ENCODE results near the gene WWOX. TPM values are rescaled to one million over a fixed set of nuclear protein-coding genes. Genes with fewer than 3 reads are reported as not detected.

The WWOX gene
- total and polyA plus RNA-seq, 2 donors (not counting 3 experiments of a cell fraction or from before 2014, with no cell fraction given) = 6.2 to 12.5 TPM

DNA sequence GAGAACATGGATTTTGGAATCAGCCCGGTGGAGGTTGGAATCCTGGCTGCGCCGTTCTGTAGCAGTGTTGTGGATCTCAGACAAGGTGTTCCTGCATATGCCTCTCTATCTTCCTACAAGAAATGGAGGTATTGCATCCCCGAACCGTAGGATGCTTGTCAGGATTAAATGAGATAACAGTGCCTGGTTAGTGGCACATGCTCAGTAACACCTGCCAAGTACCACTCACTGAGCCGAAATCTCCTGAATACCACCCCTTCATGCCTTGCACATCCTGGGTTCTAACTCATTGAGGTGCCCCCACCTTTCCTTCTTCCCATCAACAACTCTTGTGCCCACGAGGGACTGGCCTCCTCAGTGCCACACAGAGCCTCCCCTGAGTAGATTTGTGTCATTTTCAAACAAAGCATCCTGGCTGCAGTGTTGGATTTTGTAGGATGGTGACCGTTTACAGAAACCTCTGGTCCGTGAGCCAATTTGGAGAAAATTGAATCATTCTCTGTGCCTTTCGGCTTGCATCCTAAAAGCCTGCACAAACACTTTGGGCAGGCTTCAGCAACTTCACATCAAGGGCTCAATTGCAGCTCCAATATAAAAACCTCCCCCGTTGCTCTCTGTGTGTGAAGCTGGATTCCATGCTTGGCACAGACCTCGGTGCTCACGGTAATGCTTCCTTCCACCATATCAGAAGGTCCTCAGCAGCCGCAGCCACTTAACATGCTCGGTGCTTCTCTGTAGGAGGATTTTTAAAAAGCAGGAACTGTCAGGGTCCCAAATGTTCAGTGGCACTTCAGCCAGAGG lies 84.2 kb downstream of the WWOX start:
- Histone ChIP-seq H4K20me1 (replicated peaks; ENCODE audit: control insufficient read depth, extremely low read depth, insufficient read depth, low read length) (no peaks in the 10 kb centered on the region), H3K4me3 (replicated peaks in 1 of 3; ENCODE audit: insufficient read depth in 1 of 3, low read depth in 1 of 3, low read length in 3 of 3) (no peak overlapping the region), H3K27me3 (ENCODE audit: control insufficient read depth in 2 of 2, insufficient read depth in 2 of 2, low read length in 2 of 2) (no peaks in the 10 kb centered on the region), H3K9ac (replicated peaks; ENCODE audit: extremely low read depth, insufficient read depth, low read length) (no peak overlapping the region), H3K4me2 (ENCODE audit: insufficient read depth, low read length) (no peak overlapping the region), H2AFZ (ENCODE audit: low read depth, low read length) (no peak overlapping the region), H3K27ac (ENCODE audit: insufficient read depth, low read depth, low read length) (no peak overlapping the region), H3K9me1 (replicated peaks; ENCODE audit: control insufficient read depth, extremely low read depth, insufficient read depth, low read length) (no peaks in the 10 kb centered on the region), H3K9me3 (replicated peaks; ENCODE audit: control insufficient read depth, insufficient read depth, low read length) (no peaks in the 10 kb centered on the region), H3K4me1 (ENCODE audit: control insufficient read depth, extremely low read depth, insufficient read depth, low read length) (no peaks in the 10 kb centered on the region), H3K79me2 (ENCODE audit: control insufficient read depth, insufficient read depth, low read length) (no peaks in the 10 kb centered on the region), H3K36me3 (ENCODE audit: control insufficient read depth in 2 of 2, extremely low read depth in 1 of 2, insufficient read depth in 2 of 2, low read length in 2 of 2) (no peaks in the 10 kb centered on the region)
- no peak for FAIRE-seq
- DNase-seq (ENCODE audit: low read depth, low spot score) = no peak
- intact Hi-C loops (cut with micrococcal nuclease) = no loop called here
- POLR2A ChIA-PET = no interaction called here
- CTCF ChIA-PET = no interaction called here
- no TSS peak for BruUV-seq (replicated peaks)
- dilution Hi-C loops (cut with MboI; ENCODE audit: extremely low pct_ligation_motif_present, low sequenced_read_pairs) = no loop called here
- TF ChIP-seq MYC (IDR thresholded peaks at IDR 0.05; ENCODE audit: low read depth, low read length) = no peak
- TF ChIP-seq, protein P1, sequence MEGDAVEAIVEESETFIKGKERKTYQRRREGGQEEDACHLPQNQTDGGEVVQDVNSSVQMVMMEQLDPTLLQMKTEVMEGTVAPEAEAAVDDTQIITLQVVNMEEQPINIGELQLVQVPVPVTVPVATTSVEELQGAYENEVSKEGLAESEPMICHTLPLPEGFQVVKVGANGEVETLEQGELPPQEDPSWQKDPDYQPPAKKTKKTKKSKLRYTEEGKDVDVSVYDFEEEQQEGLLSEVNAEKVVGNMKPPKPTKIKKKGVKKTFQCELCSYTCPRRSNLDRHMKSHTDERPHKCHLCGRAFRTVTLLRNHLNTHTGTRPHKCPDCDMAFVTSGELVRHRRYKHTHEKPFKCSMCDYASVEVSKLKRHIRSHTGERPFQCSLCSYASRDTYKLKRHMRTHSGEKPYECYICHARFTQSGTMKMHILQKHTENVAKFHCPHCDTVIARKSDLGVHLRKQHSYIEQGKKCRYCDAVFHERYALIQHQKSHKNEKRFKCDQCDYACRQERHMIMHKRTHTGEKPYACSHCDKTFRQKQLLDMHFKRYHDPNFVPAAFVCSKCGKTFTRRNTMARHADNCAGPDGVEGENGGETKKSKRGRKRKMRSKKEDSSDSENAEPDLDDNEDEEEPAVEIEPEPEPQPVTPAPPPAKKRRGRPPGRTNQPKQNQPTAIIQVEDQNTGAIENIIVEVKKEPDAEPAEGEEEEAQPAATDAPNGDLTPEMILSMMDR (IDR thresholded peaks at IDR 0.05; ENCODE audit: extremely low read depth in 1 of 2, insufficient read depth in 1 of 2, low read depth in 1 of 2, low read length in 2 of 2) = no peak
- no peak for TF ChIP-seq POLR2AphosphoS5 (IDR thresholded peaks at IDR 0.05; ENCODE audit: insufficient read depth, low read depth, low read length)
- no peak for TF ChIP-seq GATA2 (IDR thresholded peaks at IDR 0.05; ENCODE audit: insufficient read depth, insufficient read length, low read depth, low read length)
